Naive B cell (primary cell): Measurements from ENCODE around the gene DUXB. TPM values are rescaled to one million over a fixed set of nuclear protein-coding genes. Genes with fewer than 3 reads are reported as not detected.
A peak's percentile ranks its signal among the peaks of the same experiment; 100 is the strongest.

Source experiments
- ATAC-seq, 2 donors: fragments of 150-1000 bp; cut with Tn5 transposase; 2 replicates each; pipeline ENCODE4 v1.10.0; 2021; ENCODE audit warnings: low read depth in 2 of 2, mild to moderate bottlenecking in 2 of 2, moderate library complexity in 2 of 2
- DNase-seq: peaks from one replicate; pipeline ENCODE4 v3.0.0; 2022
- H3K27ac Mint-ChIP-seq, 6 donors: one replicate each; pipeline ENCODE4 v1.8.0; 2020 to 2022; ENCODE audit warnings: mild to moderate bottlenecking in 6 of 6, mixed read lengths in 6 of 6, moderate library complexity in 5 of 6, inconsistent platforms in 2 of 6
- H3K27me3 Mint-ChIP-seq, 3 donors: one replicate each; pipeline ENCODE4 v1.8.0; 2021 to 2022; ENCODE audit warnings: mixed read lengths in 3 of 3, mild to moderate bottlenecking in 1 of 3
- H3K36me3 Mint-ChIP-seq, 2 donors: one replicate each; pipeline ENCODE4 v1.8.0; 2020 to 2022; ENCODE audit warnings: mixed read lengths in 2 of 2, inconsistent platforms in 1 of 2, mild to moderate bottlenecking in 1 of 2
- H3K4me1 Mint-ChIP-seq, 3 donors: one replicate each; pipeline ENCODE4 v1.8.0; 2020 to 2022; ENCODE audit warnings: mixed read lengths in 3 of 3, inconsistent platforms in 1 of 3, mild to moderate bottlenecking in 1 of 3, moderate library complexity in 1 of 3
- H3K4me3 Mint-ChIP-seq, 8 donors: one replicate each; pipeline ENCODE4 v1.8.0; 2020 to 2022; ENCODE audit warnings: mild to moderate bottlenecking in 8 of 8, mixed read lengths in 8 of 8, moderate library complexity in 8 of 8, inconsistent platforms in 2 of 8
- H3K9me3 Mint-ChIP-seq, 7 donors: one replicate each; pipeline ENCODE4 v1.8.0; 2020 to 2022; ENCODE audit warnings: mixed read lengths in 7 of 7, mild to moderate bottlenecking in 5 of 7, inconsistent platforms in 2 of 7, moderate library complexity in 1 of 7
- polyA plus RNA-seq, 6 donors: library from polyadenylated mRNA; unstranded; fragments of 300-500 nt; fragmentation: Illumina TruSeq; gene quantifications; one replicate each; pipeline ENCODE4 v1.2.3, GENCODE V29; 2021; ENCODE audit warnings: low read depth in 6 of 6

DUXB gene
- polyA plus RNA-seq, 6 donors from 2014 or later: 0.34 TPM; not detected in 5

- H3K27me3 Mint-ChIP-seq: no peaks in the 10 kb centered on the region
- H3K4me3 Mint-ChIP-seq: peak overlapping the region; percentile 97 to 100 (median 98)
- H3K36me3 Mint-ChIP-seq: peaks cover 0 to 14% of the 10 kb centered on the region in 2 donors
- peak overlapping the region; percentile 95 to 99 (median 98) for H3K27ac Mint-ChIP-seq
- ATAC-seq: peak; percentile 41 to 43
- DNase-seq: peak; percentile 81
- H3K9me3 Mint-ChIP-seq: no peaks in the 10 kb centered on the region
- H3K4me1 Mint-ChIP-seq: peaks cover 48 to 78% (median 58%) of the 10 kb centered on the region in 3 donors
Observed at GRCh38 chr16:75648265-75649076, 52.8 kb downstream of the DUXB start.

- peaks cover 0 to 14% of the 10 kb centered on the region in 2 donors for H3K36me3 Mint-ChIP-seq
Observed at GRCh38 chr16:75647492-75648264, 53.6 kb downstream of the DUXB start, which contains the start of the genes KARS1 and TERF2IP. TSS of gene KARS1 (minus strand) at chr16:75647665. CDS start at chr16:75647639, 26 bp downstream. TSS of gene TERF2IP (plus strand) at chr16:75647773. CDS start at chr16:75647883, 110 bp downstream.

GRCh38 chr16:75647112-75647491 is 54.2 kb downstream of the DUXB start:
- ATAC-seq (peak; percentile 10 to 12), DNase-seq (no peak)
- Mint-ChIP-seq H3K4me1 (peaks cover 39 to 72% (median 45%) of the 10 kb centered on the region in 3 donors), H3K27ac (peak overlapping the region; percentile 96 to 99 (median 98)), H3K4me3 (peak overlapping the region; percentile 97 to 100 (median 98)), H3K27me3 (no peaks in the 10 kb centered on the region), H3K36me3 (peaks cover 0 to 14% of the 10 kb centered on the region in 2 donors), H3K9me3 (no peaks in the 10 kb centered on the region)

More at GRCh38 chr16:75647492-75648264, 53.6 kb downstream of the DUXB start, which contains the start of the genes KARS1 and TERF2IP:
- Mint-ChIP-seq H3K9me3 (no peaks in the 10 kb centered on the region), H3K27ac (peak within 1 kb of the TSS; percentile 96 to 99 (median 98)), H3K4me1 (peaks cover 43 to 72% (median 51%) of the 10 kb centered on the region in 3 donors), H3K27me3 (no peaks in the 10 kb centered on the region), H3K4me3 (peak within 1 kb of the TSS; percentile 97 to 100 (median 98))
- ATAC-seq: peak; percentile 83 to 86
- DNase-seq: peak; percentile 93

- no peak for ATAC-seq
- no peaks in the 10 kb centered on the region for H3K9me3 Mint-ChIP-seq
- no peak for DNase-seq
- H3K4me3 Mint-ChIP-seq: peak overlapping the region in 6 of 8 donors; percentile 2 to 91 (median 56)
- no peaks in the 10 kb centered on the region for H3K27me3 Mint-ChIP-seq
- peaks cover 19 to 48% (median 34%) of the 10 kb centered on the region in 3 donors for H3K4me1 Mint-ChIP-seq
- peaks cover 0 to 14% of the 10 kb centered on the region in 2 donors for H3K36me3 Mint-ChIP-seq
- H3K27ac Mint-ChIP-seq: peak overlapping the region in 4 of 6 donors; percentile 12 to 69 (median 62)
Observed at GRCh38 chr16:75644240-75645012, 56.8 kb downstream of the DUXB start.

Other genes starting within 250 kb of the DUXB start
- gene TMEM170A, start 236.8 kb downstream of the DUXB start, polyA plus RNA-seq: 10 to 100 TPM; 37.3 to 51.2 (median 44.6) TPM
- under 1 TPM in 2 of 6 donors, not detected in 4; 0.15 to 0.17 TPM for gene CHST6, start 206.0 kb downstream of the DUXB start, polyA plus RNA-seq
- gene CHST5, start 165.4 kb downstream of the DUXB start, polyA plus RNA-seq: not detected
- gene TMEM231, start 145.2 kb downstream of the DUXB start, polyA plus RNA-seq: 1 to 10 TPM in 3 of 6 donors, under 1 TPM in 2, not detected in 1; 0.21 to 1.4 (median 1.1) TPM
- gene GABARAPL2, start 135.1 kb downstream of the DUXB start, polyA plus RNA-seq: 100 to 1,000 TPM; 251 to 332 (median 315) TPM
- gene ADAT1, start 78.2 kb downstream of the DUXB start, polyA plus RNA-seq: 10 to 100 TPM; 27.4 to 49.7 (median 39.2) TPM
- 100 to 1,000 TPM; 164 to 243 (median 184) TPM for gene KARS1, start 53.8 kb downstream of the DUXB start, polyA plus RNA-seq
- gene TERF2IP, start 53.7 kb downstream of the DUXB start, polyA plus RNA-seq: 100 to 1,000 TPM in 5 of 6 donors, 10 to 100 TPM in 1; 82.1 to 159 (median 128) TPM
- not detected for gene CPHXL2, start 24.5 kb downstream of the DUXB start, polyA plus RNA-seq
- not detected for gene CPHXL, start 25.0 kb upstream of the DUXB start, polyA plus RNA-seq